K562 (cell line): ENCODE data around the gene MRPL9. TPM values are rescaled to one million over a fixed set of nuclear protein-coding genes. Genes with fewer than 3 reads are reported as not detected.

ENCODE experiments used
- HDAC1 ChIP-seq, 2 experiments: fragments of 450-650 bp; IDR thresholded peaks; 2 replicates each; pipeline ENCODE4 v1.6.1; 2016 to 2017; ENCODE audit warnings: inconsistent platforms in 1 of 2, mild to moderate bottlenecking in 1 of 2, moderate library complexity in 1 of 2
- MGA ChIP-seq: fragments of 450-650 bp; IDR thresholded peaks from 2 replicates; pipeline ENCODE4 v1.6.1; 2016; ENCODE audit warnings: mild to moderate bottlenecking, moderate library complexity
- NBN ChIP-seq: fragments of 450-650 bp; IDR thresholded peaks from 2 replicates; pipeline ENCODE4 v1.6.1; 2016; ENCODE audit warnings: low read depth, mild to moderate bottlenecking
- ZNF134 ChIP-seq: fragments of 250-450 bp; sonication (Bioruptor Pico); conservative IDR thresholded peaks from 2 replicates; pipeline ENCODE4 v1.4.0; 2020
- ZNF212 ChIP-seq: fragments of 450-650 bp; formaldehyde crosslinking; IDR thresholded peaks from 2 replicates; pipeline ENCODE4 v1.4.0; 2020; ENCODE audit warnings: mild to moderate bottlenecking
- ZNF696 ChIP-seq: fragments of 250-450 bp; sonication (Bioruptor Pico); conservative IDR thresholded peaks from 2 replicates; pipeline ENCODE4 v1.4.0; 2020; ENCODE audit warnings: mild to moderate bottlenecking, moderate library complexity
- polyA plus RNA-seq, 8 experiments: library from polyadenylated mRNA; depleted of rRNA in 4 of 8; stranded (reverse) in 5 of 8; unstranded in 3 of 8; fragments of >200 nt; fragmentation: Nextera tagmentation in 2 of 8; fragmentation: Illumina TruSeq in 1 of 8; extraction: Ambion mirVana in 2 of 8; extraction: Trizol in 1 of 8; gene quantifications; 2 replicates each; pipeline versions ENCODE4 v1.2.1 to v1.2.3, GENCODE V29; 2011 to 2014; ENCODE audit warnings: inconsistent platforms in 1 of 8, missing spikeins in 1 of 8
- total RNA-seq, 7 experiments: library from RNA; depleted of rRNA in 6 of 7; stranded (reverse); fragments of >200 nt in 6 of 7; fragmentation: Illumina TruSeq in 2 of 7; extraction: Trizol in 2 of 7; gene quantifications; 2 replicates each; pipeline versions ENCODE4 v1.2.1 to v1.2.3, GENCODE V29; 2011 to 2021; ENCODE audit warnings: low replicate concordance in 1 of 7
- TF ChIP-seq, protein P1 (sequence below): fragments of 250-450 bp; sonication (Bioruptor Pico); IDR thresholded peaks from 2 replicates; pipeline ENCODE4 v1.4.0; 2020

MRPL9 gene
- total and polyA plus RNA-seq, 9 of the 15 experiments (the other 6 are each of a cell fraction or from before 2014, with no cell fraction given) = 38.0 to 162 (median 111) TPM

GRCh38 chr1:151760597-151761385 is 2.5 kb downstream of the MRPL9 start (continued):
- TF ChIP-seq MGA = no peak
- TF ChIP-seq HDAC1 (IDR thresholded peaks at IDR 0.05) = no peak
- no peak for TF ChIP-seq ZNF696 (CRISPR knock-in tag)
- TF ChIP-seq NBN = no peak
- TF ChIP-seq ZNF134 (CRISPR knock-in tag) = no peak
- no peak for TF ChIP-seq ZNF212
- TF ChIP-seq, protein P1, sequence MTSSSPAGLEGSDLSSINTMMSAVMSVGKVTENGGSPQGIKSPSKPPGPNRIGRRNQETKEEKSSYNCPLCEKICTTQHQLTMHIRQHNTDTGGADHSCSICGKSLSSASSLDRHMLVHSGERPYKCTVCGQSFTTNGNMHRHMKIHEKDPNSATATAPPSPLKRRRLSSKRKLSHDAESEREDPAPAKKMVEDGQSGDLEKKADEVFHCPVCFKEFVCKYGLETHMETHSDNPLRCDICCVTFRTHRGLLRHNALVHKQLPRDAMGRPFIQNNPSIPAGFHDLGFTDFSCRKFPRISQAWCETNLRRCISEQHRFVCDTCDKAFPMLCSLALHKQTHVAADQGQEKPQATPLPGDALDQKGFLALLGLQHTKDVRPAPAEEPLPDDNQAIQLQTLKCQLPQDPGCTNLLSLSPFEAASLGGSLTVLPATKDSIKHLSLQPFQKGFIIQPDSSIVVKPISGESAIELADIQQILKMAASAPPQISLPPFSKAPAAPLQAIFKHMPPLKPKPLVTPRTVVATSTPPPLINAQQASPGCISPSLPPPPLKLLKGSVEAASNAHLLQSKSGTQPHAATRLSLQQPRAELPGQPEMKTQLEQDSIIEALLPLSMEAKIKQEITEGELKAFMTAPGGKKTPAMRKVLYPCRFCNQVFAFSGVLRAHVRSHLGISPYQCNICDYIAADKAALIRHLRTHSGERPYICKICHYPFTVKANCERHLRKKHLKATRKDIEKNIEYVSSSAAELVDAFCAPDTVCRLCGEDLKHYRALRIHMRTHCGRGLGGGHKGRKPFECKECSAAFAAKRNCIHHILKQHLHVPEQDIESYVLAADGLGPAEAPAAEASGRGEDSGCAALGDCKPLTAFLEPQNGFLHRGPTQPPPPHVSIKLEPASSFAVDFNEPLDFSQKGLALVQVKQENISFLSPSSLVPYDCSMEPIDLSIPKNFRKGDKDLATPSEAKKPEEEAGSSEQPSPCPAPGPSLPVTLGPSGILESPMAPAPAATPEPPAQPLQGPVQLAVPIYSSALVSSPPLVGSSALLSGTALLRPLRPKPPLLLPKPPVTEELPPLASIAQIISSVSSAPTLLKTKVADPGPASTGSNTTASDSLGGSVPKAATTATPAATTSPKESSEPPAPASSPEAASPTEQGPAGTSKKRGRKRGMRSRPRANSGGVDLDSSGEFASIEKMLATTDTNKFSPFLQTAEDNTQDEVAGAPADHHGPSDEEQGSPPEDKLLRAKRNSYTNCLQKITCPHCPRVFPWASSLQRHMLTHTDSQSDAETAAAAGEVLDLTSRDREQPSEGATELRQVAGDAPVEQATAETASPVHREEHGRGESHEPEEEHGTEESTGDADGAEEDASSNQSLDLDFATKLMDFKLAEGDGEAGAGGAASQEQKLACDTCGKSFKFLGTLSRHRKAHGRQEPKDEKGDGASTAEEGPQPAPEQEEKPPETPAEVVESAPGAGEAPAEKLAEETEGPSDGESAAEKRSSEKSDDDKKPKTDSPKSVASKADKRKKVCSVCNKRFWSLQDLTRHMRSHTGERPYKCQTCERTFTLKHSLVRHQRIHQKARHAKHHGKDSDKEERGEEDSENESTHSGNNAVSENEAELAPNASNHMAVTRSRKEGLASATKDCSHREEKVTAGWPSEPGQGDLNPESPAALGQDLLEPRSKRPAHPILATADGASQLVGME (CRISPR knock-in tag) = no peak
